ENCODE results near the gene RIPOR1.

Gene RIPOR1

DNA sequence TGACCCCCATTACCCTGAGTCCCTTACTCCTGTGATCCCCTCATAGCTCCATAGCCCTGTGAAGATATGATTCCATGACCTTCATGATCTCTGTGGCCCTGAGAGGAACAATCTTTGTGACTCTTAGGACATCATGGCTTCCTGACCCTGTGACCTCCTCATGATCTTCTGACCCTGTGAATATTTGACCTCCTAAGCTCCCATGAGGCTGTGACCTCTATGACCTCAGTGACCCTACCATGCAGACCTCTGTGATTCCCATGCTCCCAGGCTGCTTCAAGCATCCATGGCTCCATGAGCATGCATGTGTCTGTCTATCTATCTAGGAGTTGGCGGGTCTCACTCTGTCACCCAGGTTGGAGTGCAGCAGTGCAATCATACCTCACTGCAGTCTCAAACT lies 12.1 kb downstream of the RIPOR1 start:
- no peak overlapping the region for H3K4me3 ChIP-seq (ENCODE audit: low read depth, low read length)
- TF ChIP-seq, protein P1, sequence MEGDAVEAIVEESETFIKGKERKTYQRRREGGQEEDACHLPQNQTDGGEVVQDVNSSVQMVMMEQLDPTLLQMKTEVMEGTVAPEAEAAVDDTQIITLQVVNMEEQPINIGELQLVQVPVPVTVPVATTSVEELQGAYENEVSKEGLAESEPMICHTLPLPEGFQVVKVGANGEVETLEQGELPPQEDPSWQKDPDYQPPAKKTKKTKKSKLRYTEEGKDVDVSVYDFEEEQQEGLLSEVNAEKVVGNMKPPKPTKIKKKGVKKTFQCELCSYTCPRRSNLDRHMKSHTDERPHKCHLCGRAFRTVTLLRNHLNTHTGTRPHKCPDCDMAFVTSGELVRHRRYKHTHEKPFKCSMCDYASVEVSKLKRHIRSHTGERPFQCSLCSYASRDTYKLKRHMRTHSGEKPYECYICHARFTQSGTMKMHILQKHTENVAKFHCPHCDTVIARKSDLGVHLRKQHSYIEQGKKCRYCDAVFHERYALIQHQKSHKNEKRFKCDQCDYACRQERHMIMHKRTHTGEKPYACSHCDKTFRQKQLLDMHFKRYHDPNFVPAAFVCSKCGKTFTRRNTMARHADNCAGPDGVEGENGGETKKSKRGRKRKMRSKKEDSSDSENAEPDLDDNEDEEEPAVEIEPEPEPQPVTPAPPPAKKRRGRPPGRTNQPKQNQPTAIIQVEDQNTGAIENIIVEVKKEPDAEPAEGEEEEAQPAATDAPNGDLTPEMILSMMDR (IDR thresholded peaks at IDR 0.05; ENCODE audit: insufficient read depth, low read depth, low read length, missing control alignments): no peak
- no peak for DNase-seq (ENCODE audit: low read depth)

DNA sequence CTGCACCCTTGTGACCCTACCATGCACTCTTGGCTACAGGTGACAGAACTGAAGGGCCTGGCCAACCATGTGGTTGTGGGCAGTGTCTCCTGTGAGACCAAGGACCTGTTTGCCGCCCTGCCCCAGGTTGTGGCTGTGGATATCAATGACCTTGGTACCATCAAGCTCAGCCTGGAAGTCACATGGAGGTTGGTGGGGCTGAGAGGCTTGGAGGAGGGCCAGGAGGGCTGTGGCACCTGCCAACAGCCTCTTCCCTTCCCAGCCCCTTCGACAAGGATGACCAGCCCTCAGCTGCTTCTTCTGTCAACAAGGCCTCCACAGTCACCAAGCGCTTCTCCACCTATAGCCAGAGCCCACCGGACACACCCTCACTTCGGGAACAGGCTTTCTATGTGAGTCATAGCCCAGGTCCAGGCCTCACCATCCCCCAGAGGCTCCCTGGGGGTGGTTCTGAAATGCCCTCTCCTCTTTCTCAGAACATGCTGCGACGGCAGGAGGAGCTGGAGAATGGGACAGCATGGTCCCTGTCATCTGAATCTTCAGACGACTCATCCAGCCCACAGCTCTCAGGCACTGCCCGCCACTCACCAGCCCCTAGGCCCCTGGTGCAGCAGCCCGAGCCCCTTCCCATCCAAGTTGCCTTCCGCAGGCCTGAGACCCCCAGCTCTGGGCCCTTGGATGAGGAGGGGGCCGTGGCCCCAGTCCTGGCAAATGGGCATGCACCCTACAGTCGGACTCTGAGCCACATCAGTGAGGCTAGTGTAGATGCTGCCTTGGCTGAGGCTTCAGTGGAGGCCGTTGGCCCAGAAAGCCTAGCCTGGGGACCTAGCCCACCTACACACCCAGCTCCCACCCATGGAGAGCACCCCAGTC lies 13.0 kb downstream of the RIPOR1 start:
- DNase-seq (ENCODE audit: low read depth): no peak

GRCh38 chr16:67542464-67542863 lies 13.8 kb downstream of the RIPOR1 start:
- H3K4me3 ChIP-seq (ENCODE audit: low read depth, low read length): no peak overlapping the region
- DNase-seq (ENCODE audit: low read depth): peak; percentile 88
- TF ChIP-seq, protein P1 (IDR thresholded peaks at IDR 0.05; ENCODE audit: insufficient read depth, low read depth, low read length, missing control alignments): no peak

More for the DNA sequence above, 13.0 kb downstream of the RIPOR1 start:
- TF ChIP-seq, protein P1 (IDR thresholded peaks at IDR 0.05; ENCODE audit: insufficient read depth, low read depth, low read length, missing control alignments): no peak
- H3K4me3 ChIP-seq (ENCODE audit: low read depth, low read length): no peak overlapping the region

DNA sequence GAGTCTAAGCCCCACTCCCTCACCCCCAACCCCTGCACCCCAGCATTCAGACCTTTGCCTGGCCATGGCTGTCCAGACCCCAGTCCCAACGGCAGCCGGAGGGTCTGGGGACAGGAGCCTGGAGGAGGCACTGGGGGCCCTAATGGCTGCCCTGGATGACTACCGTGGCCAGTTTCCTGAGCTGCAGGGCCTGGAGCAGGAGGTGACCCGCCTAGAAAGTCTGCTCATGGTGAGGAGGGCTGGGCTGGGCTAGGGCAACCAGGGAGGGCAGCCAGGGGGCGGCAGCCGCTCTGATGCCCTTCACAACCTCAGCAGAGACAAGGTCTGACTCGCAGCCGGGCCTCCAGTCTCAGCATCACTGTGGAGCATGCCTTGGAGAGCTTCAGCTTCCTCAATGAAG lies 14.4 kb downstream of the RIPOR1 start:
- TF ChIP-seq, protein P1 (IDR thresholded peaks at IDR 0.05; ENCODE audit: insufficient read depth, low read depth, low read length, missing control alignments): no peak
- DNase-seq (ENCODE audit: low read depth): no peak

DNA sequence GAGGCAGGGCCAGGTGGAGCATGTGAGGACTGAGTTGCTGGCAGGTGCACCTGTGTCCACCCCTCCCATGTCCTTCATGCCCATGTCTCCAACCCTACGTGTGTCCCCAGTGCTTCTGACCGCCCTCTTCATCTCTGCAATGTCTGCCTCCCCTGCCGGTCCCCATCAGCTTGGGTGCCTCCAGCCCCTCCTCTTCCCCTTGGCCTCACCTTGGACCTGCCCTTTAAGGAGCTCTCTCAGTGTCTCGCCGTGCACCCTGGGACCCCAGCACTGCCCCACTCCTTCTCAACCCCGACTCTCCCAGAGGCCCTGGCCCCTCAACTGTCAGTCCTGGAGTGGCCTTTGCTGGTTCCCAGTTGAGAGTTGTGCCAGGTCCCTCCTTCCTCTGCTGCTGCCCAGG lies 15.0 kb downstream of the RIPOR1 start:
- DNase-seq (ENCODE audit: low read depth): no peak
- no peak overlapping the region for H3K4me3 ChIP-seq (ENCODE audit: low read depth, low read length)
- TF ChIP-seq, protein P1 (IDR thresholded peaks at IDR 0.05; ENCODE audit: insufficient read depth, low read depth, low read length, missing control alignments): no peak

More for the DNA sequence above, 14.4 kb downstream of the RIPOR1 start:
- no peak overlapping the region for H3K4me3 ChIP-seq (ENCODE audit: low read depth, low read length)

DNA sequence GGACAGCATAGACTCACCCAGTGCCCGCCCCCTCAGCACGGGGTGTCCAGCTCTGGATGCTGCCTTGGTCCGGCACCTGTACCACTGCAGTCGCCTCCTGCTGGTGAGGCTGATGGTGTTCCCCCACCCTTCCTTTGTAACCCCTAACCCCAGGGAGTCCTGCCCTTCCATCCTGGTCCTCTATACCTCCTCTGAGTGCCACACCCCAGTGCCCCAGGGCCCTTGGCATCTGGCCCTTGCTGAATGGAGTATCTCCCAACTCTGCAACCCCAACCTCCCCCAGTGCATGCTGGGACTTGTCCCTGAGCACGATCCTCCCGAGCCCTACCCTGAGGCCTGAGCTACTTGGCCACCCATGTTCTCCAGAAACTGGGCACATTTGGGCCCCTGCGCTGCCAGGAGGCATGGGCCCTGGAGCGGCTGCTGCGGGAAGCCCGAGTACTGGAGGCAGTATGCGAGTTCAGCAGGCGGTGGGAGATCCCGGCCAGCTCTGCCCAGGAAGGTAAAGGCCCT lies 15.8 kb downstream of the RIPOR1 start:
- no peak for DNase-seq (ENCODE audit: low read depth)
- TF ChIP-seq, protein P1 (IDR thresholded peaks at IDR 0.05; ENCODE audit: insufficient read depth, low read depth, low read length, missing control alignments): peak; percentile 9
- no peak overlapping the region for H3K4me3 ChIP-seq (ENCODE audit: low read depth, low read length)

All from GM12865 (cell line).